Spleen (tissue), 7 donors: ENCODE measurements around the gene TMEM33.

Source experiments
- POLR2A ChIP-seq, 3 donors: fragments of 450-650 bp; IDR thresholded peaks; one replicate each; pipeline ENCODE4 v1.5.1; 2017; ENCODE audit warnings: antibody characterized with exemption in 3 of 3, mild to moderate bottlenecking in 1 of 3
- TF ChIP-seq, protein P1 (sequence below), 11 experiments: fragments of 200-600 bp in 7 of 11; fragments of 450-650 bp in 4 of 11; sonication (generic) in 4 of 11; IDR thresholded peaks in 8 of 11; conservative IDR thresholded peaks in 3 of 11; 1 replicate in 7 of 11; 2 replicates in 4 of 11; pipeline versions ENCODE4 v1.4.0 to v1.8.0; 2016 to 2021; ENCODE audit warnings: antibody characterized with exemption in 11 of 11, inconsistent platforms in 4 of 11, mild to moderate bottlenecking in 1 of 11
- donor health status: DM: no; HTN: no; CAD: no; lungs with moderate emphysema.
- donor health status: DM: no; HTN: no; CAD: no.
- donor health status: DM: no; HTN: no; CAD: no.

DNA sequence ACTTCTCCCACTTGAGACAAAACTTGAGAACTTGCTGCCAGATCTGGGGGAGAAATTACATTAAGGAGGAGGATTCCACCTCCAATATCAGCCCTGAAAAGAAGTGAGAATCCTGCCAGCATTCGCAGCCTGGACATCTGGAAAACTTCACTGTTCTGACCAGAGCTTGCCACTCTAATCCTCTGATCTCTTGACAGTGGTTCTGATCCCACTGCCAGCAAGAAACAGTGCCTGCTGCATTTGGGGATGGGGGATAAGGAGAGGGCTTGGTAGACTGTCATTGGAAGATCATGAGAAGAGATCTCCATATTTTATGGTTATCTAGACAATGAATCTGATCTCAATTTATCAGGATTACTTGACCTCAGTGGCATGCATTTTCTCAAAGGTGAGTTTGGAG, 49.8 kb upstream of the TMEM33 start:
- TF ChIP-seq, protein P1, sequence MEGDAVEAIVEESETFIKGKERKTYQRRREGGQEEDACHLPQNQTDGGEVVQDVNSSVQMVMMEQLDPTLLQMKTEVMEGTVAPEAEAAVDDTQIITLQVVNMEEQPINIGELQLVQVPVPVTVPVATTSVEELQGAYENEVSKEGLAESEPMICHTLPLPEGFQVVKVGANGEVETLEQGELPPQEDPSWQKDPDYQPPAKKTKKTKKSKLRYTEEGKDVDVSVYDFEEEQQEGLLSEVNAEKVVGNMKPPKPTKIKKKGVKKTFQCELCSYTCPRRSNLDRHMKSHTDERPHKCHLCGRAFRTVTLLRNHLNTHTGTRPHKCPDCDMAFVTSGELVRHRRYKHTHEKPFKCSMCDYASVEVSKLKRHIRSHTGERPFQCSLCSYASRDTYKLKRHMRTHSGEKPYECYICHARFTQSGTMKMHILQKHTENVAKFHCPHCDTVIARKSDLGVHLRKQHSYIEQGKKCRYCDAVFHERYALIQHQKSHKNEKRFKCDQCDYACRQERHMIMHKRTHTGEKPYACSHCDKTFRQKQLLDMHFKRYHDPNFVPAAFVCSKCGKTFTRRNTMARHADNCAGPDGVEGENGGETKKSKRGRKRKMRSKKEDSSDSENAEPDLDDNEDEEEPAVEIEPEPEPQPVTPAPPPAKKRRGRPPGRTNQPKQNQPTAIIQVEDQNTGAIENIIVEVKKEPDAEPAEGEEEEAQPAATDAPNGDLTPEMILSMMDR (IDR thresholded peaks at IDR 0.05 in 8 of 11, conservative IDR thresholded peaks at IDR 0.05 in 3 of 11): no peak
- TF ChIP-seq POLR2A (IDR thresholded peaks at IDR 0.05): no peak
